Measurements from ENCODE around the gene CYB5A.
A peak's percentile ranks its signal among the peaks of the same experiment; 100 is the strongest.

GRCh38 chr18:74217476-74218143 is 74.2 kb downstream of the CYB5A start:
- TF ChIP-seq, protein P1, sequence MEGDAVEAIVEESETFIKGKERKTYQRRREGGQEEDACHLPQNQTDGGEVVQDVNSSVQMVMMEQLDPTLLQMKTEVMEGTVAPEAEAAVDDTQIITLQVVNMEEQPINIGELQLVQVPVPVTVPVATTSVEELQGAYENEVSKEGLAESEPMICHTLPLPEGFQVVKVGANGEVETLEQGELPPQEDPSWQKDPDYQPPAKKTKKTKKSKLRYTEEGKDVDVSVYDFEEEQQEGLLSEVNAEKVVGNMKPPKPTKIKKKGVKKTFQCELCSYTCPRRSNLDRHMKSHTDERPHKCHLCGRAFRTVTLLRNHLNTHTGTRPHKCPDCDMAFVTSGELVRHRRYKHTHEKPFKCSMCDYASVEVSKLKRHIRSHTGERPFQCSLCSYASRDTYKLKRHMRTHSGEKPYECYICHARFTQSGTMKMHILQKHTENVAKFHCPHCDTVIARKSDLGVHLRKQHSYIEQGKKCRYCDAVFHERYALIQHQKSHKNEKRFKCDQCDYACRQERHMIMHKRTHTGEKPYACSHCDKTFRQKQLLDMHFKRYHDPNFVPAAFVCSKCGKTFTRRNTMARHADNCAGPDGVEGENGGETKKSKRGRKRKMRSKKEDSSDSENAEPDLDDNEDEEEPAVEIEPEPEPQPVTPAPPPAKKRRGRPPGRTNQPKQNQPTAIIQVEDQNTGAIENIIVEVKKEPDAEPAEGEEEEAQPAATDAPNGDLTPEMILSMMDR (IDR thresholded peaks at IDR 0.05) = no peak
- peak; percentile 36 for TF ChIP-seq POLR2A (IDR thresholded peaks at IDR 0.05)
